ENCODE data around the gene SOS1. TPM values are rescaled to one million over a fixed set of nuclear protein-coding genes. Genes with fewer than 3 reads are reported as not detected.

SOS1 gene
- total and polyA plus RNA-seq, 4 donors: 4.2 to 16.4 (median 7.2) TPM

GRCh38 chr2:38988716-38989115, 132.1 kb downstream of the SOS1 start:
- H3K9me3 ChIP-seq (ENCODE audit: control insufficient read depth in 4 of 4, low read length in 3 of 4): no peaks in the 10 kb centered on the region
- no peak for TF ChIP-seq FOXA1 (IDR thresholded peaks at IDR 0.05)
- no peak overlapping the region for H3K9ac ChIP-seq (ENCODE audit: low read depth in 1 of 2, low read length in 2 of 2)
- no peak for DNase-seq (ENCODE audit: low spot score)
- H3K4me3 ChIP-seq (ENCODE audit: low read depth in 1 of 3, low read length in 3 of 3): no peak overlapping the region
- H3K4me1 ChIP-seq (ENCODE audit: control insufficient read depth in 4 of 4, insufficient read depth in 4 of 4, low read length in 3 of 4): no peaks in the 10 kb centered on the region
- no peak overlapping the region for H3K27ac ChIP-seq (ENCODE audit: low read depth in 1 of 2, low read length in 2 of 2)
- H3K36me3 ChIP-seq (ENCODE audit: control insufficient read depth in 4 of 4, insufficient read depth in 3 of 4, low read depth in 1 of 4, low read length in 3 of 4): peaks cover 2 to 23% (median 17%) of the 10 kb centered on the region in 4 donors
- 98% methylated on average over 1 of the region's 1 CpG for WGBS
- H3K27me3 ChIP-seq (ENCODE audit: control insufficient read depth in 4 of 4, insufficient read depth in 4 of 4, low read length in 3 of 4): no peaks in the 10 kb centered on the region

- TF ChIP-seq NR2F2 (IDR thresholded peaks at IDR 0.05): no peak
- TF ChIP-seq ATF3 (IDR thresholded peaks at IDR 0.05): no peak
- TF ChIP-seq HNF4A (conservative IDR thresholded peaks at IDR 0.05): no peak
- TF ChIP-seq SP1 (IDR thresholded peaks at IDR 0.05): no peak
- TF ChIP-seq TAF1 (conservative IDR thresholded peaks at IDR 0.05): no peak
- Histone ChIP-seq H3K27ac (ENCODE audit: low read depth in 1 of 2, low read length in 2 of 2) (no peak overlapping the region), H3K36me3 (ENCODE audit: control insufficient read depth in 4 of 4, insufficient read depth in 3 of 4, low read depth in 1 of 4, low read length in 3 of 4) (peaks cover 2 to 17% (median 12%) of the 10 kb centered on the region in 4 donors), H3K27me3 (ENCODE audit: control insufficient read depth in 4 of 4, insufficient read depth in 4 of 4, low read length in 3 of 4) (no peaks in the 10 kb centered on the region), H3K9me3 (ENCODE audit: control insufficient read depth in 4 of 4, low read length in 3 of 4) (no peaks in the 10 kb centered on the region), H3K4me1 (ENCODE audit: control insufficient read depth in 4 of 4, insufficient read depth in 4 of 4, low read length in 3 of 4) (no peaks in the 10 kb centered on the region), H3K4me3 (ENCODE audit: low read depth in 1 of 3, low read length in 3 of 3) (no peak overlapping the region), H3K9ac (ENCODE audit: low read depth in 1 of 2, low read length in 2 of 2) (no peak overlapping the region)
- DNase-seq (ENCODE audit: low spot score): no peak
- WGBS: 100% methylated on average over 1 of the region's 1 CpG
Observed at GRCh38 chr2:38982498-38982897, 138.4 kb downstream of the SOS1 start.

- H3K9me3 ChIP-seq (ENCODE audit: control insufficient read depth in 4 of 4, low read length in 3 of 4): no peaks in the 10 kb centered on the region
- 90% methylated on average over 8 of the region's 8 CpGs for WGBS
- no peak for DNase-seq (ENCODE audit: low spot score)
- H3K4me3 ChIP-seq (ENCODE audit: low read depth in 1 of 3, low read length in 3 of 3): no peak overlapping the region
- H3K36me3 ChIP-seq (ENCODE audit: control insufficient read depth in 4 of 4, insufficient read depth in 3 of 4, low read depth in 1 of 4, low read length in 3 of 4): peaks cover 2 to 17% (median 11%) of the 10 kb centered on the region in 4 donors
- no peak overlapping the region for H3K9ac ChIP-seq (ENCODE audit: low read depth in 1 of 2, low read length in 2 of 2)
- no peak overlapping the region for H3K27ac ChIP-seq (ENCODE audit: low read depth in 1 of 2, low read length in 2 of 2)
- H3K27me3 ChIP-seq (ENCODE audit: control insufficient read depth in 4 of 4, insufficient read depth in 4 of 4, low read length in 3 of 4): no peaks in the 10 kb centered on the region
- TF ChIP-seq SP1 (IDR thresholded peaks at IDR 0.05) (no peak), ATF3 (IDR thresholded peaks at IDR 0.05) (no peak), HNF4G (IDR thresholded peaks at IDR 0.05) (no peak), HNF4A (conservative IDR thresholded peaks at IDR 0.05) (no peak)
- no peaks in the 10 kb centered on the region for H3K4me1 ChIP-seq (ENCODE audit: control insufficient read depth in 4 of 4, insufficient read depth in 4 of 4, low read length in 3 of 4)
Observed at GRCh38 chr2:38981670-38982357, 139.0 kb downstream of the SOS1 start.

GRCh38 chr2:38981003-38981669, 139.7 kb downstream of the SOS1 start:
- DNase-seq (ENCODE audit: low spot score): no peak
- H3K4me3 ChIP-seq (ENCODE audit: low read depth in 1 of 3, low read length in 3 of 3): no peak overlapping the region
- WGBS: 91% methylated on average over 3 of the region's 3 CpGs
- TF ChIP-seq TAF1 (conservative IDR thresholded peaks at IDR 0.05): no peak
- no peak for TF ChIP-seq JUND (IDR thresholded peaks at IDR 0.05)
- TF ChIP-seq, protein P1, sequence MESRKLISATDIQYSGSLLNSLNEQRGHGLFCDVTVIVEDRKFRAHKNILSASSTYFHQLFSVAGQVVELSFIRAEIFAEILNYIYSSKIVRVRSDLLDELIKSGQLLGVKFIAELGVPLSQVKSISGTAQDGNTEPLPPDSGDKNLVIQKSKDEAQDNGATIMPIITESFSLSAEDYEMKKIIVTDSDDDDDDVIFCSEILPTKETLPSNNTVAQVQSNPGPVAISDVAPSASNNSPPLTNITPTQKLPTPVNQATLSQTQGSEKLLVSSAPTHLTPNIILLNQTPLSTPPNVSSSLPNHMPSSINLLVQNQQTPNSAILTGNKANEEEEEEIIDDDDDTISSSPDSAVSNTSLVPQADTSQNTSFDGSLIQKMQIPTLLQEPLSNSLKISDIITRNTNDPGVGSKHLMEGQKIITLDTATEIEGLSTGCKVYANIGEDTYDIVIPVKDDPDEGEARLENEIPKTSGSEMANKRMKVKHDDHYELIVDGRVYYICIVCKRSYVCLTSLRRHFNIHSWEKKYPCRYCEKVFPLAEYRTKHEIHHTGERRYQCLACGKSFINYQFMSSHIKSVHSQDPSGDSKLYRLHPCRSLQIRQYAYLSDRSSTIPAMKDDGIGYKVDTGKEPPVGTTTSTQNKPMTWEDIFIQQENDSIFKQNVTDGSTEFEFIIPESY (IDR thresholded peaks at IDR 0.05): no peak
- TF ChIP-seq MAX (IDR thresholded peaks at IDR 0.05): no peak
- no peak for TF ChIP-seq HNF4G (IDR thresholded peaks at IDR 0.05)
- TF ChIP-seq HNF4A (conservative IDR thresholded peaks at IDR 0.05): no peak
- no peak for TF ChIP-seq GABPA (IDR thresholded peaks at IDR 0.05 in 1 of 2, conservative IDR thresholded peaks at IDR 0.05 in 1 of 2)
- no peak for TF ChIP-seq CTCF (IDR thresholded peaks at IDR 0.05; ENCODE audit: low read depth, low read length, missing input control)
- no peak for TF ChIP-seq REST (IDR thresholded peaks at IDR 0.05)

More at GRCh38 chr2:38981003-38981669, 139.7 kb downstream of the SOS1 start:
- no peaks in the 10 kb centered on the region for H3K4me1 ChIP-seq (ENCODE audit: control insufficient read depth in 4 of 4, insufficient read depth in 4 of 4, low read length in 3 of 4)
- H3K36me3 ChIP-seq (ENCODE audit: control insufficient read depth in 4 of 4, insufficient read depth in 3 of 4, low read depth in 1 of 4, low read length in 3 of 4): peaks cover 2 to 13% (median 10%) of the 10 kb centered on the region in 4 donors
- no peaks in the 10 kb centered on the region for H3K27me3 ChIP-seq (ENCODE audit: control insufficient read depth in 4 of 4, insufficient read depth in 4 of 4, low read length in 3 of 4)
- no peaks in the 10 kb centered on the region for H3K9me3 ChIP-seq (ENCODE audit: control insufficient read depth in 4 of 4, low read length in 3 of 4)
- no peak overlapping the region for H3K27ac ChIP-seq (ENCODE audit: low read depth in 1 of 2, low read length in 2 of 2)
- H3K9ac ChIP-seq (ENCODE audit: low read depth in 1 of 2, low read length in 2 of 2): no peak overlapping the region
